GM18502 (cell line): Measurements from ENCODE around the gene NPFFR2.
"Not testable (repeated sequence)": the region's sequence is repeated elsewhere in the genome, so short reads cannot be mapped to it uniquely, and the experiment has no call there.

ENCODE experiments used
- ATAC-seq: cut with Tn5 transposase; IDR thresholded peaks from one replicate; pipeline ENCODE4 v1.9.1; 2021; ENCODE audit warnings: mild to moderate bottlenecking; ENCODE audit not compliant: unreplicated experiment, poor library complexity

Gene NPFFR2

DNA sequence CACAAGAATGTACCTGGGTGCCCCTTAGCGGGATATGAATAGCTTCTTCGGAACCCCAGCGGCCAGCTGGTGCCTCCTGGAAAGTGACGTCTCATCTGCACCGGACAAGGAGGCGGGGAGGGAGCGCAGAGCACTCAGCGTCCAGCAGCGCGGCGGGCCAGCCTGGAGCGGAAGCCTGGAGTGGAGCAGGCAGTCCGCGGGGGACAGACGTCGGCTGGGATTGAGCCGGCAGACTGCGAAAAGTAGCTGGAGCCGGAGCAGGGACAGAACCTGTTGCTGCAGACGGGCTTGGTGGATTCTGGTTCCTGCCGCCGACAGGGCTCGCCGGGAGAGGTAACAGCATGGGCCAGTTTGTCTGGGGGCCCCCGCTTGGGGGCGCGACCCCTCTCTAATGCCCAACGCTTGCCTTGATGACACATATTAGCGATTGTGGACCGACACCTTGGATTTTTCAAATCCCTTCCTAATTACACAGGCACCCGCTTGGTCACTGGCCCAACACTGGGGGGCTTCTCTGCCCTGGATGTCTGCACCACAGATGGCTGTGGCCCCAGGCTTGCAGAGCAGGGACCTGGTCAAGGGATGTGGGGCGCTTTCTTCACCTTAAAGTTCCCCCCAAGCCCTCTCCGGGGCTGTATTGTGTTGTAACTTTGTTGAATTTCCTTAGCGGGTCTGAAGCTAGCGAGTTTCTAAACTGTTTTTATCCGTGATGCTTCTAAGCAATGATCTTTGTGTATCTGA, at the start of gene NPFFR2:
NPFFR2 (plus strand) TSS at position 133 of the 741 bp plus-strand sequence. CDS start 96,592 bp downstream, outside the sequence.
- no peak for ATAC-seq

DNA sequence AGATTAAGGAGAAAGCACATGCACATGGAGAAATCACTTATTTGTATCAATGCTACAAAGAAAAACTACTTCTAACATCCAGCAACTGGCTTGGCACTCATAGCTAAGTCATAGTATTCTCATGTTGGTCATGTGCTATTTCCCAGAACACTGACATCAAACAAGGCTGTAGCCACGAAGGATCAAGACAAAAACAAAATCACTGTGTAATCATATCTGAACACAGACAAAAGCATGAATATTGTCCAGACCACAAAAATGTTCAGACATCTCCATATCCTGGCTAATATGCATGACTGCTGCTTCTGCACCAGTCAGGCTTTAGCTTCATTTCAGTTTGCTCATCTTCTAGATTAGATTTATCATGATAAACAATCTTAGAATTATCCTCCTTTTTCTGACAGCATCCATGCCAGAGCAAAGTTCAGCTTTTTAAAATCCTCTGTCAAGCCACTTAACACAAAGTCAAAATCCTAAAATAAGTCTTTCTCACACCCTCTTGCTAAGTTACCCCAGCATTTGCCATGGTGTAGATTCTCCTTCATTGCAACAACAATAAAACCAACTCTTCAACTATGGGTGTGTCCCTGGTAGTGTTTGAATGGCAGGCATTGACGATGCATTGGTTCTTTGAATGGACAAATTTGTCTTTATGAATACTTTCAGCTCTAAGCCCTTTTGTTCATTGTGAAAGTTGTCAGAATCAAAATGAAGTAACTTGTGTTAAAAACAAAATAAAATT, 39.1 kb upstream of the NPFFR2 start:
- ATAC-seq, result no peak

DNA sequence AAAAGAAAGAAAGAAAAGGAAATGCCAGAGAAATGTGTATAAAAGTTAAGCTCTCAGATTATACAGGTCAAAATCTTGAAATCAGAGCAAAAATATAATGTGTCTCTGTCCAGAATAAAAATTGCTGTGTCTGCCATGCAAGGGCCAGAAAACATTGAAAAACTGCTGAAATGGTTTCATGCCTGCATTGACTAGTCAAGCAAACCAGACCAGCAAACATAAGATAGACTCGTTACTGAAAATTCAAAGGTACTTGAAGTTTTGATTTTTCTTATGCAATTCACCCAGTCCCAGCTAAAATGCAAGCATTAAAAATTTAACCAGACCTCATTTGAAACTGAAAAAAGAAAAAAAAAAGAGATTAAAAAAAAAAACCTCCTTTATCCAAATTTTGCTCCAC, 37.2 kb upstream of the NPFFR2 start:
- no peak for ATAC-seq

DNA sequence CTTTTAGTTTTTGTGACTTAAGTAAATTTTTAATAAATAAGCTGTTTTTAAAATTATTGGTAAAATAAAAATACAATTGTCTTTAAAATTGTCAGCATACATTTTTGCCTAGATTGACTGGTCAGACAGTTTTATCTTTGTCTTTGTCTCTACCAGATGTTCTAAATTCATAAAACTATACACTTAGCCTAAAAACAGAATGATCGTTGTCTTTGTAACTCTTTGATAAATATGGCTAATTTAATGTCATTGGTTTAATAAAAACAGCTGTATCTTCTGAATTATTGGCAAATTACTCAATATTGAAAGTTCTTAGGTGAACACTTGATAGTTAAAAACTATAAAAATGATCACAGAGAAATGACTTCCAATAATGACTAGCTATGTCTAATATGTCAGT, 36.5 kb upstream of the NPFFR2 start:
- no peak for ATAC-seq

DNA sequence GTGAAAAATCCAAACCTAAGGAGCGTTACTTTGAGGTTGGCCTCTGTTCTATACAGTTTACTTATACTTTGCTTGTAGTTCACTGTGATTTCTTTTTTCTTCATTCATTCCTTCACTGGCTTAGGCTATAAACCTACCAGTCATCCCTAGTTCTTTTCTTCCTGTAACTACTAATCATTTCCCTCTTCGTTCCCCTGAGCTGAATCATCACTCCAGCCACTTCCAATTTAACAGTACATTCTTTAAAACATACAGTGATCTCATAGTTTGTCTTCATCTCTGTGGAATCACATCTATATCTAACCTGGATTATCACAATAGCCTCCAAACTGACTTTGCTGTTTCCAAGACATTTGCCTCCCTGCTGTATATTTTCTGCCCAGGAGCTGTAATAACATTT, 25.2 kb upstream of the NPFFR2 start:
- ATAC-seq, result no peak

DNA sequence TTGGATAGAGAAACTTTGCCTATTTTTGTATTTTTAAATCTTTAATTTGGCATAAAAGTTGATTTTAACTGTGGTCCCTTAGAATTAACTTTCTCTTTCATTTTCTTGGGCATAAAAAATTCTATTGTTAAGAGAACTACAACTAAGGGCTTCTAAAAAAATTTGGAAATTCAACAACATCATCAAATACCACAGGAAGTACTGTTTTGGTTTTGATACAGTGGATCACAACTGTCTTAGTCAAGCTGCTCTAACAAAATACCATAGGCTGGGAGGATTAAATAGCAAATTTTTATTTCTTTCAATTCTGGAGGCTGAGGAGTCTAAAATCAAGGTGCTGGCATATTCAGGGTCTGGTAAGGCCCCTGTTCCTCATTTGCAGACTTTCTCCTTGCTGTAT, 19.9 kb upstream of the NPFFR2 start:
- no peak for ATAC-seq

DNA sequence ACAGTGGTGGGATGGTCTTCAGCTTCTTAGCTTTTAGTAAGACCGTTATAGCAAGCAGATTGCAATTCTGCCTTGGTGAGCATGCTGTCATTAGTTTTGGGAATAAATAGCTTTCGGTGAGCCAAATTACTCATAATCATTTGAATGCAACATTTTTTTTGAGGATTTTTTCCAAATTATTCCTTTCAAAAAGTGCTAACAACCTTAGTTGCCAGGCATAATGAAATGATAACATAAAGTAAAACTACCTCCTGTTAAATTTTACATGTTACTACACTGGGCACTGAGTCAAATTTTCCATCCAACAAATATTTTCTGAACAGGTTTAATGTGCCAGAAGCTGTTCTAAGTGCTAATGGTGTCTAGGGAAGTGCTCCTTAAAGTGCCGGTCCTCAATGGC, 15.8 kb upstream of the NPFFR2 start:
- no peak for ATAC-seq

DNA sequence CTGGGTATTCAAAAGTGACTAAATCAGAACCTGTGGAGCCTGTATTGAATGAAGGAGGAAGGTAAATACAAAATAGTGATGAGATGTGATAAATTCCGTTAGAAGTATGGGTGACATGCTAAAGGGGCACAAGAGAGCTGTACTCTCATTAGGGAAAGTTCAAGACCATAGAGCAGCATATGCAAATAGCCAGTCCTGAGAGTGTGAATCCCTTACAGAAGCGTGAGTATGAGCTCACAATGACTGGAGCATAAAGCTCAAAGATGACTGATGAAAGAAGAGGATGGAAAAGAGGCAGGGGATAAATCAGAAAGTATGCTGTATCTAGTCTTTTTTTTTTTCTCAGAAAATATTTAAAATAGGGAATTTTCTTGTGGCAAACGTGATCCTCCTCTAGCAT, 12.1 kb upstream of the NPFFR2 start:
- ATAC-seq, result no peak

DNA sequence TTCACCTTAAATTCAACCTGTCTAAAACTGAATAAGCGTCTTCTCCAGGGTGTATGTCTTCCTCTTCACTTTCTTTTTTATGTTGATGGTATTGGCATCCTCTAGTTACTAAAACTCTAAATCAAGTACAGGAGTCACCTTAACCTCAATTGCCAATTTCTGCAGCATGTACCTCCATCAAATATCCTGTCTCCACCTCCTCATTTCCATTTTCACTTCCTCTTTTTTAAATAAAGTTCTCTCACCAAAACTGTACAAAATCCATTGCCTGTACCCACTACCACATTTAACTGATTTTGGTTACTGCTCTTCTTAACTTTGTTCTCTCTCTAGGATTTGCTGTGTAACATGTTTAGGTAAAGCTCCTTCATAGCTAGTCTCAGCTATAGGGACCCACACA, 9.2 kb upstream of the NPFFR2 start:
- ATAC-seq, result peak; percentile 69

DNA sequence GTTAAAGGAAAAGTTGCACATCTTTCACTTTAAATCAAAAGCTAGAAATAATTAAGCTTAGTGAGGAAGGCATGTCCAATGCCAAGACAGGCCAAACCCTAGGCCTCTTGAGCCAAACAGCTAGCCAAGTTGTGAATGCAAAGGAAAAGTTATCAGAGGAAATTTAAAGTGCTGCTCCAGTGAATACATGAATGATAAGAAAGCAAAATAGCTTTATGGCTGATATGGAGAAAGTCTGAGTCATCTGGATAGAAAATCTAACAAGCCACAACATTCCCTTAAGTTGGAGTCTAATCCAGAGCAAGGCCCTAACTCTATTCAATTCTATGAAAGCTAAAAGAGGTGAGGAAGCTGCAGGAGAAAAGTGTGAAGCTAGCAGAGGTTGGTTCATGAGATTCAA, 23.8 kb downstream of the NPFFR2 start:
- ATAC-seq, result no peak

DNA sequence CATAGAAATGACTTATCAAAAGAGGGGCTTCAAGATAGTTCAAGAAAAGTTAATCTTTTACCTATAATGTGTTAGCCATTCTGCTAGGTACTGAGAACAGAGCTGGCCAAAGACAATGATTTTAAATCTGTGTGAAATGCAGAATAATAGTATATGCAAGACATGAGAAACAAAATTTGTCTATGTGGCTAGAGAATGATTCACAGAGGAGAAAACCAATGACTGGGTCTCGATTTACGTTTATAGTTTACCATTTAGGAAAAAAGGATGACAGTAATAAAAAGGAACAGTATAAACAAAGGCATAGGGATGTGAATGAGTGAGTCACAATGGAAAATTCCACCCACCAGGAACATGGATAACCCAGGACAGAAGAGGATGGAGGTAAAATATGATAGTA, 31.9 kb downstream of the NPFFR2 start:
- ATAC-seq, result no peak

DNA sequence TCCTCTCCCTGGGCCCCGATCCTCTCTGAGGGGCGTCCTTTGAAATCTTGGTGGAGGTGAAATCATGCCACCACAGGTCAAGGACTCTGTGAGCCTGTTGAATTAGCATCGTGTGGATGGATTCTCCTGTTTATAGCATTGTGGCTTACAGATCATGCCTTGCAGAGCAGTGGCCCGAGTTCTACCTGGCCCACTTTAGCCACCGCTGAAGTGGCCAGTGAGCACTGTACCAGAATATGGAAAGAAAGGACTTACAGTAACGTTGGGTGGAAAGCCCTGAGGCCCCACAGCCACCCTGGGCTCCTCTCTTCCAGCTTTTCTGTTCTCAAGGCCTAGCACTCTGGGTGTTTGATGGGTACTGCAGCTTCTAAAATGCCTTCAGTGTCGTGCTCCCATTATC, 35.3 kb downstream of the NPFFR2 start:
- ATAC-seq, result no peak

DNA sequence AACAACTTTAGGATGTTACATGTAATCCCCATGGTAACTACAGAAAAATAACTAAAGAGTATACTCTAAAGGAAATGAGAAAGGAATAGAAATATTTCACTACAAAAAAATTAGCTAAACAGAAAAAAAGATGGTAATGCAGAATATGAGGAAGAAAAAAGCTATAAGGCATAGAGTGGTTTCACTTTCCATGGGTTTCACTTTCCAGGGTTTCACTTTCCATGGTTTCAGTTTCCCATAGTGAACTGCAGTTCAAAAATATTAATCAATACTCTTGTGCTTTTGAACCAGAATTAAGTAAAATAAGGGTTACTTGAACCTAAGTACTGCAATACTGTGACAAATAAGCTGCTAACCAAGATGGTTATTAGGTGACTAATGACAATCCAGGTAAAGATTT, 42.0 kb downstream of the NPFFR2 start:
- no peak for ATAC-seq

DNA sequence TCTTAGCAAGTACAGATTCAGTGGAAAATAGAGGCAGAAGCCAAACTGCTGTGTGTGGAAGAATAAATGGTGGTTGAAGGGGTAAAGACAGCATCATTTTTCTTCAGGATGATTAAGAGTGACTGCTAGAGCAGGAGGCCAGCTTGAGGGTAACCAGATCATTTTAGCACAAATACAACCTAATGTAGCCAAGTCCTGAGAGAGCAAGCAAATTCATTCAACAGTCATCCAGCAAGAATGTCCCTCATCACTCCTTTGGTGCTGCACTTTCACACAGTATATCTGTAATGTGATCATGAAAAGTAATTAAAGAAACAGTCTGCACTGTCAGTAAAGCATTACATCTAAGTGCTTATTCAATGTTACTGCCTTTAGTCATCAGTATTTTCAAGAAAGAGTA, 44.8 kb downstream of the NPFFR2 start:
- no peak for ATAC-seq

DNA sequence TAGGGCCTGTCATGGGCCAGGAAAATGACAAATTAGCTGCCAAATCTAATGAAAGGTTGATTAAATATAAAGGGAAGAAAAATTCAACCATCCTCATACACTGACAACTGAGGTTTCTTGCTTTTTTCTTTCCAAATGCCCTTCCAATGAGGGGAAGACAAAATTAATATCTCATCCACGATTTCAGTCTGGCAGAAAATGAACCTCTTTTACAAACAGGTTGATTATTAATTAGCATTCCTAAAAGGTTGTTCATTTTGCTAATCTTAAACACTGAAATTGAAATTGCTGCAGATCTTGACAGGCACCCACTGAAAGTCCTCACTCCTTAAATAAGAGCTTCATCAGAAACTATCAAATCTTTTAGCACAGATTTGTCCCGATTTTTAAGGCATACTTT, 45.5 kb downstream of the NPFFR2 start:
- no peak for ATAC-seq

DNA sequence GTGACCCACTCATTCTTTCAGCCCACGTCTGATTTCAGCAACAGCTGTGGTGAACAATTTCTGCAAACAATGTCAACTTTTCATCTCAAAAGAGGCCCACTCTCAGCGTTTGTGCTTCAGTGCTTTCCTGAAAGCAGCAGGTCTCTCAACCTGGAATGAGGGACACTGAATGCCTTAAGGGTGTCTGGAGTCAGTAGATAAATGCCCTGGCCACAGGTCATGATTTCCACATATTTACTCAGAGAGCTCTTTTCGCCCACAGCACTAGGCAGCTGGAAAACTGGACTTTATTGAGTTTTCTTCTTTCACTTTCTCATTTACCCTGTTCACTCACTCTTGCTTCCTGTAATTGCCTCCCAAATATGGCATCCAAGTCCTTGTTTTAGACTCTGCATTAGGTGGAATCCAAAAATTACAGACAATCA, 52.8 kb downstream of the NPFFR2 start:
- peak; percentile 84 for ATAC-seq

DNA sequence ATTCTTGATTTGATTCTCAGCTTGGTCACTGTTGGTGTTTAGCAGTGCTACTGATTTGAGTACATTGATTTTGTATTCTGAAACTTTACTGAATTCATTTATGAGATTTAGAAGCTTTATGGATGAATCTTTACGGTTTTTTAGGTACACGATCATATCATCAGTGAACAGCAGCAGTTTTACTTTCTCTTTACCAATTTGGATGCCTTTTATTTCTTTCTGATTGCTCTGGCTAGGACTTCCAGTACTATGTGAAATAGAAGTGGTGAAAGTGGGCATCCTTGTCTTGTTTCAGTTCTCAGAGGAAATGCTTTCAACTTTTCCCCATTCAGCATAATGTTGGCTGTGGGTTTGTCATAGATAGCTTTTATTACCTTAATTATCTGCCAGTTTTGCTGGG, 58.8 kb downstream of the NPFFR2 start:
- ATAC-seq, result not testable (repeated sequence)

DNA sequence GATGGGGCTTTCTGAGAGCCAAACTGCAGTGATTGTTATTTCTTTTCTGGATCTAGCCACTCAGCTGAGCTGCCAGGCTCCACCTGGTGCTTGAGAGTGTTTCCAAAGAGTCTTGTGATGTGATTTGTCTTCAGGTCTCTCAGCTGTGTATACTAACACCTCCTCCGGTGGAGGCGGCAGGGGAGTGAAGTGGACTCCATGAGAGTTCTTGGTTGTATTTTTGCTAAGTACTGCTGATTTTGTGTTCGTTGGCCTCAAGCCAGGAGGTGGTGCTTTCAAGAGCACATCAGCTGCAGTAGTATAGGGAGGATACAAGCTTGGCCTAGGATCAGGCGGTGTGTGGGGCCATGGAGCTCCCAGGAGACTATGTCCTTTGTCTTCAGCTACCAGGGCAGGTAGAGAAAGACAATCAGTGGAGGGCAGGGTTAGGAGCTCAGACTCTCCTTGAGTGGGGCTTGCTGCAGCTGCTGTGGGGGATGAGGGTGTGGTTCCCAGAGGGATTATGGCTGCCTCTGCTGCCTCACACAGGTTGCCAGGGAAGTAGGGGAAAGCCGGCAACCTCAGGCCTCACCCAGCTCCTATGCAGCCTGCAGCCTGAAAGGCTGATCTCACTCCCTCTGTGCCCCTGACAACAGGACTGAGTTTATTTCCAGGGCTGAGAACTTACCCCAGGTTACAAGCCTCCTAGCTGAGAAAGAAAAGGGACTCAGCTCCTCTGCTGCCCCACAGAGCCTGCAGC, 62.4 kb downstream of the NPFFR2 start:
- ATAC-seq, result no peak

DNA sequence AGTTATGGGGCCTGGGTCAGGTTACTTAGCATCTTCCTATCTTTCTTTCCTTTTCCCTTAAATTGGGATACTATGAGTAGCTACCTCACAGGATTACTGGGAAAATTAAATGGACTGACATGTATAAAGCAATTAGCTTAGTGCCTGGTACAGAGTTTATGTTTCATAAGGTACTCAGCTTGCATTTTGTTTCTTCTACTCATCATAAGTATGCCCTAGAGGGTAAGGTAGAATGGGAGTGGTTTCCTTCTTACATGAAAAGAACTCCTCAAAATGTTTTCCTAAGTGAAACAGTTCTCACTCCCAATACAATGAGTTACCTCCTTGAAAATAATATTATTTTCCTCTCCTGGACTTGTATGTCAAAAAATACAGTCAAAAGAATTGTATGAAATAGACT, 75.7 kb downstream of the NPFFR2 start:
- no peak for ATAC-seq

DNA sequence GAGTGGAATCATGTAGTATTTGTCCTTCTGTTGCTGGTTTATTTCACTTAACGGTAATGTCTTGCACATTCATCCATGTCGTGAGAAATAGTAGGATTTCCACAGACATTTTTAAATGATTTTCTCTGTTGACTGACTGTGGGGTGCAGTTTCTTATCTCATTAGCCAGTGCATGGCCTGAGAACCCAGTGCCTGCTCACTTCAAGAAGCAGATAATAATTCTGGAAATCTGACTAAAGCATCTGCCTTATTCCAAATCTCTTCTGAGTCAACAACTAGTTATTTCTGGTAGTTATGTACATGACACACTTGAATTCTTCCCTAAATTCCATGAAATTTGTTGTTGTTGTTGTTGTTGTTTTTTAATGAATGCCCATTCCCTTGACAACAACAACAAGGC, 77.6 kb downstream of the NPFFR2 start:
- no peak for ATAC-seq

DNA sequence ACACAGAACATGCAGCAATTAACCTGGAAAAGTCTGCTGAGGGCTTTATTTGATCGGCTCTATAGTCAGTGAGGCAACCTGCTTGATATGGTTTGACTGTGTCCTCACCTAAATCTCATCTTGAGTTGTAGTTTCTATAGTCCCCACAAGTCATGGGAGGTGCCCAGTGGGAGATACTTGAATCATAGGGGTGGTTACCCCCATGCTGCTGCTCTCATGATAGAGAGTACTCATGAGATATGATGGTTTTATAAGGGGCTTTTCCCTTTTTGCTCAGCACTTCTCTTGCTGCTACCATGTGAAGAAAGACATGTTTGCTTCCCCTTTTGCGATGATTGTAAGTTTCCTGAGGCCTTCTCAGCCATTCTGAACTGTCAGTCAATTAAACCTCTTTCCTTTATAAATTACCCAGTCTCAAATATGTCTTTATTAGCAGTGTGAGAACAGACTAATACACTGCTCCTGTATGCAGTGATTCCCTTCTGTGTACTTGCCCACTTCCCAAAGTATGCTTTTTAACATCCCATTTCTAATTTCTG, 78.2 kb downstream of the NPFFR2 start:
- ATAC-seq, result no peak
